BJ (cell line): ENCODE results near the gene TMEM150A. TPM values are rescaled to one million over a fixed set of nuclear protein-coding genes. Genes with fewer than 3 reads are reported as not detected.

Experiments
- CTCF ChIA-PET: fragments of 350-600 bp; formaldehyde crosslinking; extraction: SDS; loops from one replicate; lab custom pipeline; 2021; ENCODE audit warnings: antibody characterized with exemption, inconsistent platforms; lab: Yijun Ruan, JAX
- POLR2A ChIA-PET: fragments of 300-600 bp; sonication (Branson Sonifier 250); formaldehyde crosslinking; extraction: SDS; loops from one replicate; lab custom pipeline; 2021; ENCODE audit warnings: antibody characterized with exemption; lab: Charles Lee
- DNase-seq: peaks from one replicate; pipeline ENCODE4 v3.0.0-alpha.2; 2011; ENCODE audit warnings: low read depth
- H3K27me3 ChIP-seq: 2 replicates; pipeline ENCODE4 v1.6.0; 2011; ENCODE audit warnings: low read length; ENCODE audit not compliant: control insufficient read depth, insufficient read depth
- H3K36me3 ChIP-seq: 2 replicates; pipeline ENCODE4 v1.5.1; 2011; ENCODE audit warnings: low read length; ENCODE audit not compliant: control insufficient read depth, insufficient read depth
- H3K4me3 ChIP-seq: 2 replicates; pipeline ENCODE4 v1.5.1; 2011; ENCODE audit warnings: low read depth, mild to moderate bottlenecking, control low read depth, low read length
- CTCF ChIP-seq: IDR thresholded peaks from 2 replicates; pipeline ENCODE4 v1.5.1; 2011; ENCODE audit warnings: low read depth, mild to moderate bottlenecking, control low read depth, inconsistent platforms, low read length, moderate library complexity; ENCODE audit not compliant: insufficient read depth
- polyA plus RNA-seq: library from polyadenylated mRNA; depleted of rRNA; stranded (reverse); fragments of >200 nt; gene quantifications from 2 replicates; pipeline ENCODE4 v1.2.3, GENCODE V29; 2011

TMEM150A gene
- polyA plus RNA-seq, 1 experiment, result 19.1 TPM

GRCh38 chr2:85589181-85589580 is 13.3 kb downstream of the TMEM150A start:
- no peak for TF ChIP-seq CTCF
- no peak for DNase-seq
- H3K4me3 ChIP-seq, result no peak overlapping the region
- ChIA-PET POLR2A (no interaction called here), CTCF (interaction anchor here (1.1 kb wide), 1 partner anchor 16 kb away, joined by 3 read pairs; no protein-coding TSS in a partner anchor)
- H3K27me3 ChIP-seq, result no peaks in the 10 kb centered on the region
- peaks cover 1% of the 10 kb centered on the region; the same call in 1 of the 2 replicates for H3K36me3 ChIP-seq

- Histone ChIP-seq H3K4me3 (no peak overlapping the region), H3K36me3 (peaks cover 1% of the 10 kb centered on the region; the same call in 1 of the 2 replicates), H3K27me3 (no peaks in the 10 kb centered on the region)
- CTCF ChIA-PET, result interaction anchor here (1.1 kb wide), 1 partner anchor 17 kb away, joined by 3 read pairs; no protein-coding TSS in a partner anchor
- POLR2A ChIA-PET, result no interaction called here
- no peak for TF ChIP-seq CTCF
- DNase-seq, result no peak
These were observed 13.9 kb downstream of the TMEM150A start for GRCh38 chr2:85588645-85589044.

- ChIA-PET POLR2A (no interaction called here), CTCF (interaction anchor here (1.1 to 1.6 kb wide), 2 partner anchors 17 to 36 kb away, joined by 3 to 4 read pairs; no protein-coding TSS in a partner anchor)
- DNase-seq, result no peak
- Histone ChIP-seq H3K4me3 (no peak overlapping the region), H3K36me3 (peaks cover 1% of the 10 kb centered on the region; the same call in 1 of the 2 replicates), H3K27me3 (no peaks in the 10 kb centered on the region)
- no peak for TF ChIP-seq CTCF
These were observed 14.3 kb downstream of the TMEM150A start for GRCh38 chr2:85588236-85588635.

- H3K4me3 ChIP-seq, result no peak overlapping the region
- POLR2A ChIA-PET, result interaction anchor here (0.6 kb wide), 1 partner anchor 26 kb away, joined by 4 read pairs; the partner anchor contains the start of gene C2orf68
- no peak for TF ChIP-seq CTCF
- H3K36me3 ChIP-seq, result no peaks in the 10 kb centered on the region
- no peaks in the 10 kb centered on the region for H3K27me3 ChIP-seq
- CTCF ChIA-PET, result interaction anchor here (1.0 to 1.3 kb wide), 2 partner anchors 9 to 34 kb away, joined by 4 read pairs; no protein-coding TSS in a partner anchor
- no peak for DNase-seq
These were observed 16.8 kb downstream of the TMEM150A start for GRCh38 chr2:85585781-85586105.

- Histone ChIP-seq H3K4me3 (peak overlapping the region; percentile 61), H3K36me3 (no peaks in the 10 kb centered on the region), H3K27me3 (no peaks in the 10 kb centered on the region)
- ChIA-PET POLR2A (interaction anchor here (0.6 kb wide), 2 partner anchors 13 to 27 kb away, joined by 4 to 5 read pairs; partner anchors contain the start of gene C2orf68), CTCF (interaction anchor here (1.0 to 1.6 kb wide), 3 partner anchors 9 to 33 kb away, joined by 4 read pairs; no protein-coding TSS in a partner anchor)
- no peak for DNase-seq
- TF ChIP-seq CTCF, result no peak
These were observed 17.4 kb downstream of the TMEM150A start for GRCh38 chr2:85584857-85585780.
